ENCODE data around the gene IPCEF1. TPM values are rescaled to one million over a fixed set of nuclear protein-coding genes. Genes with fewer than 3 reads are reported as not detected.

The IPCEF1 gene
- total and polyA plus RNA-seq, 2 donors (not counting 3 experiments of a cell fraction or from before 2014, with no cell fraction given): 0.01 to 0.51 TPM

- H3K9me3 ChIP-seq (replicated peaks; ENCODE audit: control insufficient read depth, insufficient read depth, low read length): no peaks in the 10 kb centered on the region
- H3K9me1 ChIP-seq (replicated peaks; ENCODE audit: control insufficient read depth, extremely low read depth, insufficient read depth, low read length): no peaks in the 10 kb centered on the region
- H3K79me2 ChIP-seq (ENCODE audit: control insufficient read depth, insufficient read depth, low read length): no peaks in the 10 kb centered on the region
- ChIA-PET CTCF (interaction anchor here (2.1 kb wide), 1 partner anchor 12 kb away, joined by 9 read pairs; no protein-coding TSS in a partner anchor), POLR2A (no interaction called here)
- no peak overlapping the region for H3K4me2 ChIP-seq (ENCODE audit: insufficient read depth, low read length)
- FAIRE-seq (no peak), DNase-seq (ENCODE audit: low read depth, low spot score) (no peak)
- dilution Hi-C loops (cut with MboI; ENCODE audit: extremely low pct_ligation_motif_present, low sequenced_read_pairs): no loop called here
- H3K9ac ChIP-seq (replicated peaks; ENCODE audit: extremely low read depth, insufficient read depth, low read length): no peak overlapping the region
- no peak overlapping the region for H3K27ac ChIP-seq (ENCODE audit: insufficient read depth, low read depth, low read length)
- no peaks in the 10 kb centered on the region for H3K27me3 ChIP-seq (ENCODE audit: control insufficient read depth in 2 of 2, insufficient read depth in 2 of 2, low read length in 2 of 2)
- intact Hi-C loops (cut with micrococcal nuclease): no loop called here
- no peak overlapping the region for H3K4me3 ChIP-seq (replicated peaks in 1 of 3; ENCODE audit: insufficient read depth in 1 of 3, low read depth in 1 of 3, low read length in 3 of 3)
- BruUV-seq (replicated peaks): no TSS peak
- peaks cover 11% of the 10 kb centered on the region for H3K4me1 ChIP-seq (ENCODE audit: control insufficient read depth, extremely low read depth, insufficient read depth, low read length)
- TF ChIP-seq FOS (IDR thresholded peaks at IDR 0.05; ENCODE audit: borderline replicate concordance, insufficient read depth, low read length) (no peak), CTCF (IDR thresholded peaks at IDR 0.05; ENCODE audit: extremely low read depth in 1 of 2, insufficient read depth in 1 of 2, low read depth in 1 of 2, low read length in 2 of 2) (no peak), MAX (IDR thresholded peaks at IDR 0.05; ENCODE audit: insufficient read depth, insufficient read length) (no peak), POLR2AphosphoS5 (IDR thresholded peaks at IDR 0.05; ENCODE audit: insufficient read depth, low read depth, low read length) (no peak), EZH2 (IDR thresholded peaks at IDR 0.05; ENCODE audit: borderline replicate concordance, low read depth, low read length, severe bottlenecking) (no peak), MYC (IDR thresholded peaks at IDR 0.05; ENCODE audit: low read depth, low read length) (no peak), JUN (IDR thresholded peaks at IDR 0.05; ENCODE audit: borderline replicate concordance, insufficient read depth, insufficient read length, low read depth) (no peak), GATA2 (IDR thresholded peaks at IDR 0.05; ENCODE audit: insufficient read depth, insufficient read length, low read depth, low read length) (no peak)
- H3K36me3 ChIP-seq (ENCODE audit: control insufficient read depth in 2 of 2, extremely low read depth in 1 of 2, insufficient read depth in 2 of 2, low read length in 2 of 2): no peaks in the 10 kb centered on the region
- H4K20me1 ChIP-seq (replicated peaks; ENCODE audit: control insufficient read depth, extremely low read depth, insufficient read depth, low read length): no peaks in the 10 kb centered on the region
- no peak overlapping the region for H2AFZ ChIP-seq (ENCODE audit: low read depth, low read length)
These were observed 26.1 kb upstream of the IPCEF1 start for GRCh38 chr6:154382740-154383139.
